Measurements from ENCODE around the gene CHD5.

GRCh38 chr1:6068932-6069331 lies 111.2 kb downstream of the CHD5 start:
- no peak for TF ChIP-seq POLR2A (IDR thresholded peaks at IDR 0.05; ENCODE audit: low read depth, low read length)
- TF ChIP-seq CTCF (conservative IDR thresholded peaks at IDR 0.05; ENCODE audit: low read depth, low read length): no peak
- TF ChIP-seq RFX5 (IDR thresholded peaks at IDR 0.05; ENCODE audit: low read depth, low read length): no peak
- TF ChIP-seq BHLHE40 (IDR thresholded peaks at IDR 0.05; ENCODE audit: low read depth, low read length): no peak
- TF ChIP-seq MAZ (IDR thresholded peaks at IDR 0.05; ENCODE audit: borderline replicate concordance, low read depth, low read length): no peak
- TF ChIP-seq CEBPB (IDR thresholded peaks at IDR 0.05; ENCODE audit: low read depth, low read length): no peak
- TF ChIP-seq FOS (IDR thresholded peaks at IDR 0.05; ENCODE audit: low read depth, low read length): no peak
- no peak for TF ChIP-seq MXI1 (IDR thresholded peaks at IDR 0.05; ENCODE audit: borderline replicate concordance, low read depth, low read length)
- TF ChIP-seq RAD21 (IDR thresholded peaks at IDR 0.05; ENCODE audit: low read length): no peak
- TF ChIP-seq ELK1 (IDR thresholded peaks at IDR 0.05; ENCODE audit: borderline replicate concordance, low read depth, low read length): no peak
- no peak for TF ChIP-seq CHD1 (IDR thresholded peaks at IDR 0.05; ENCODE audit: low read depth, low read length)

All from IMR-90 (cell line).